GM19328 (cell line): ENCODE results near the gene ADARB1.

Experiments used
- ATAC-seq: cut with Tn5 transposase; IDR thresholded peaks from one replicate; pipeline ENCODE4 v1.9.1; 2021; ENCODE audit warnings: mild to moderate bottlenecking, moderate library complexity; ENCODE audit not compliant: unreplicated experiment

The ADARB1 gene

DNA sequence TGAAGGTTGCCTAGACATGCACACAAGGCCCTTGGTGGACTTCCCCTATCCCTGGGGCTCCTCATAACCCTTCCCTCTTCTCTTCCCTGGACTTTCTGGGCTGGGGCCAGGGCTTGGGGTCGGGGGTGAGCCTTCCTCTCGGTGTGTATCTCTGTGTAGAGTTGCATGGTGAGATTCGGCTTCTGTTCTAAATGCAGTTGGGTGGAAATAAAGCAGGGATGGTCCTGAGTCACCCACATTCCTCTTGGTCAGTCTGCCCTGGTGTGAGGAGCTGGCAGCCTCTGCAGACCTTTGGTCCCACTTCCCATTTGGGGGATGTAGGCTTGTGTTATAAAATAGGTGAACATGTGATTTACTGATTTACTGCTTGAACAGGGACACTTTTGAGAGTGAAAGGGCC lies 38.0 kb downstream of the ADARB1 start:
- ATAC-seq = no peak

DNA sequence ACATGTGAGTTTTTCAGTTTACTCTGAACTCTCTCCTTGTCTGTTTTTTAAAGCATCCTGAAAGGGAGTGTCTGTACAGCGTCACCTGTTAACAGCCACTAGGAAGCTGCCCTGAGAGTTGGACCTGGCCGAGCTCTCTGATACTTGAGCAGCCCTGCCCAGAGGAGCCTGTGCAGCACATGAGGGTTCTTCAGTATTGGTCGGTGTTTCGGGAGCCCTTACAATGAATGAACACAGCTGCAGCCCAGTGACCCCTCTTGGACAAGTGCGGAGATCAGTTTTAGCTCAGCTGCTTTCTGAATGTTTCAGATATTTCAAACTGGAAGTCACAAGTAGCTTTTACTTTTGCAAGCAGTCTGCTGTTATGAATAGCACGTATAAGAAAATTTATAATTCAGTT lies 39.2 kb downstream of the ADARB1 start:
- ATAC-seq = no peak

DNA sequence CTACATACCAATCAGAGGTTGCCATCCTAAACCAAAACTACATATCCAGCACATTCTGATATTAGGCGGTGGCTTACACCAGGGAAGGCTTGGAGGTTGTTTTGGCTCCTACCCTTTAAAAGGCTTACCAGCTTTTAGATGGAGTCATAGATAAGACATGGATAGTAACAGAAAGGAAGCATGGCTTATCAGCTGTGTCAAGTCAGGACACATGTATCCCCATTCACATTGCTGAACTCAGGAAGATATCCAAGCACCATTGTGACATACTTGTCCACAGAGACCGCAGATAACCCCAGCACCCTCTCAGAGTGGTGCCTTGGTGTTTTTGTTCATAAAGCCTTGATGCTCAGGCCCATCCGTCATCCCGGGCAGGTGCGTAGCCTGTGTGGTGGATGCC lies 39.7 kb downstream of the ADARB1 start:
- no peak for ATAC-seq

DNA sequence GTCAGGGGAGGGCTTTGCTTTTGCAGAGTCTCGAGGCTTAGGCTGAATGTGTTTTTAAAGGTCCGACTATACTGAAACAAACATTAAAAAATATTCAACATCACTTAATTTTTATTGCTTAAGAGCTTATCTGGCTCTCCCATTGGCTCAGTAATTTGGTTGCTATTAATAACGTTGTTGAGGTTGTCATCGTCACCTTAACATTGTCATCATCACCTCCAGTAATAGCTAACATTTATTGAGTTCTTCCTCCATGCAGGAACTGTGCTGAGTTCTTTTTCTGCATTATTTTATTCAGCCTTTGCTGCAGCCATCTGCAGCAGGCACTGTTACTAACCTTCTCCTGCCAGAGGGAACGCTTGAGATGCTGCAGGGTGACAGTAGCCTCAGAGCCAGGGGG lies 40.1 kb downstream of the ADARB1 start:
- no peak for ATAC-seq

DNA sequence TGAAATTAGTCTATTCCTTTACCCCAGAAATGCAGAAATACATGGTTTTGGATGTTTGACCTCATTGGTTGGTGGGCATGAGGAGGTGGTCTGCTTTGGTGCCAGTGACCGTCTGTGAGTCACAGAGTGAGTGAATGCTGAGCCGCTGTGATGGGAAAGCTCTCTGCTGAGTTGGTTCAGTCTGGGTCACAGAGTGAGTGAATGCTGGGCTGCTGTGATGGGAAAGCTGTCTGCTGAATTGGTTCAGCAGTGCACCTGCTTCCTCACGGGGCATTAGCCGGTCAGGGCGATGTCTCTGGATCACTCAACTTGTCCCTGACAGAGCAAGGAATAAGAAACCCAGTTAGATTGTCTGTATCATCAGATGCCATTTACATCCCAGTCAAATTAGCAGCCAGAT lies 40.8 kb downstream of the ADARB1 start:
- ATAC-seq = no peak

DNA sequence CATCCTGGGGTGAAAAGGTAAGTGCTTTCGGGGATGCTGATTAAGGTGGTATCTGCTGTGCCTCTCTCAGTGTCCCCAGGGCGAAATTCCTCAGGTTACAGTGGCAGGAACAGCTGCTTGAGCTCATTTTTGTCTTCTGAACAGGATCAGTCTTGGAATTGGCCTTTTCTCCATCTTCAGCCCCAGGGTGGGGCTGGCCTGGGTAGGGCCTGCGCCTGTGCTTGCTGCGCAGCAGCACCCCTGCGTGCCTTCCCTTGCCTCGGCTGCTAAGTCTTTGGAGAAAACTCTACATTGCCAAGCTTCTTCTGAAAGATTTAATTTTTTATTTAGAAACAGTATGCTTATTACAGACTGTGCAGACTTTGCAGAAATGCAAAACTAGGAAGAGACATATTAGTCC lies 41.7 kb downstream of the ADARB1 start:
- ATAC-seq = no peak

DNA sequence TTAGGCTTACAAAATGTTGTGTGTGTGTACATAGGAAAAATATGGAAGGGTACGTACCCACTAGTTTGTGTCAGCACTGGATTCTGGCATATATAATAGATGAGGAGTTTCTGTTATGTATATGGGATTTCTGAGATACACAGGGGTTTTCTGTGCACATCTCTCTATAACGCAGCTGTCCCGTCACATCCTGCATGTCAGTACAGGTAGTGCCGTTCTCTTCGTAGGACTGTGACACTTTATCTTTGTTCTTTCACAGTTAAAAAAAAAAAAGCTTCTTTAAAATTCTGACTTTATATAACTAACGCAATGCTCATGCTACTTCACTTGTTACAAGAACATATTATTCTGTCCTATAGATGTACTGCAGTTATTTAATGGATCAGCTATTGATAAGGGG lies 42.9 kb downstream of the ADARB1 start:
- no peak for ATAC-seq

DNA sequence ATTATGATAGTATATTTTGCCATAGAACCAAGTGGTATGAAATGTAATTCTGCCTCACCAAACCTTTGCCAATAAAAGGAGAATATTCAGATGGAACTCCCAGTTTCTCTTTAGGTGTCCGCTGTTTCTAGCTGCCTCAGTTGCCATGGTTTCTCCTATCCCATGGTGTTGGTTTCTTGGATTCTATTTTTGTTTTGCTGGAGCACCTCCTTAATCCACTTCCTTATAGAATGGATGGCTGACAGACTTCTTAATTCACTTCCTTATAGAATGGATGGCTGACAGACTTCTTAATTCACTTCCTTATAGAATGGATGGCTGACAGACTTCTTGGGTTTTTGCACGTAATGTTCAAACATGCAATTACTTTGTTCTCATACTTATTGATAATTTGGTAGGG lies 43.7 kb downstream of the ADARB1 start:
- ATAC-seq = no peak

DNA sequence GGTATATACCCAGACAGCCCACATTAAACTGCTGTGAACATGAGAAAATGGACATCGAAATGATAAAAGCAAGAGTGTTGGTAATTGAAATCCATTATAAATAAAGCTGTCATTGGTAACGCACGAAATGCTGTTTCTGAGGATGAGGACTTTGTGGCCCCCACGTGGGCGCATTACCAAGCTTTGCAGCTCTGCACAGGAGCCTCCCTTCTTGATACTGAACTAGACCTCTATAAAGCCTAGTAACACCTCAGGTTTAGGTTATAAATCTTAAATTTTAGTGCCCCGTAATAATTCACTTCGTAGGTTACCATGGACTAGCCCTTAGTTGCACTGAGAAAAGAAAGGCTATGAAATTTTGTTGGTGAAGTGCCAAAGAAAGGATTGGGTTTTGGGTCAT lies 45.4 kb downstream of the ADARB1 start:
- ATAC-seq = no peak

DNA sequence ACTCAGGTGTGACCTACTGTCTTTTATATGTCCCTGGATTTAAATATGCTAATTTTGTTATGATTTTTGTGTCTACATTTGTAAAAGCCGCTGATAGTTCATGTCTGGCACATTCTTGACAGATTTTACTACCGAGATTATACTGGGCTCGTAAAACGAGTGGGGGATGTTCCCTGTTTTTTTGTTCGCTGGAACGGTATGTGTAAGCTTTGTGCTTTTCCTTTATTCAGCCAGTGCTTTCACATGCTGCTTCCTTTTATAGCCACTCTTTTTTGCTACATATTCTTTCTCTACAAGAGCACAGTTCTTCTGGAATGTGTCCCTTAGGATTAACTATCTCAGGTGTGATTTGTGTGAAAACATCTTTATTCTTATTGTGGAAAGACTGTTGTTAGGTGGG lies 46.6 kb downstream of the ADARB1 start:
- no peak for ATAC-seq

DNA sequence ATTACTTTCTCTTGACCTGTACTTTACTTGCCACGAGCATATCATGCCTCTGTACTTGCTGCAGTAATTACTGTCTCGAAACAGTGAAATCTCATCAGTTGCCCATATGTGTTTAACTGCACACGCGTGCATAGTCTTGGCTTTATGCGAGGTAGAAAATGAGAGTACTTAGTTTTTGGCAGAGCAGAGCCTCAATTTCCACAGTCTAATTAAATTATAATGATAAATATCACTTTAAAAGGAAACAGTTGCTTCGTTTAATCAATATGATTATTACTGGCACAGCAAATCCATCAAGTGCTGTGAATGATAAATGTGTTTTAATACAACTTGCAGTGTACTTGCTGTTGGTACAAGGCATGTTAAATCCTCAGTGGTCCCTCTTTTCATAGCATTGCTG lies 47.6 kb downstream of the ADARB1 start:
- no peak for ATAC-seq

DNA sequence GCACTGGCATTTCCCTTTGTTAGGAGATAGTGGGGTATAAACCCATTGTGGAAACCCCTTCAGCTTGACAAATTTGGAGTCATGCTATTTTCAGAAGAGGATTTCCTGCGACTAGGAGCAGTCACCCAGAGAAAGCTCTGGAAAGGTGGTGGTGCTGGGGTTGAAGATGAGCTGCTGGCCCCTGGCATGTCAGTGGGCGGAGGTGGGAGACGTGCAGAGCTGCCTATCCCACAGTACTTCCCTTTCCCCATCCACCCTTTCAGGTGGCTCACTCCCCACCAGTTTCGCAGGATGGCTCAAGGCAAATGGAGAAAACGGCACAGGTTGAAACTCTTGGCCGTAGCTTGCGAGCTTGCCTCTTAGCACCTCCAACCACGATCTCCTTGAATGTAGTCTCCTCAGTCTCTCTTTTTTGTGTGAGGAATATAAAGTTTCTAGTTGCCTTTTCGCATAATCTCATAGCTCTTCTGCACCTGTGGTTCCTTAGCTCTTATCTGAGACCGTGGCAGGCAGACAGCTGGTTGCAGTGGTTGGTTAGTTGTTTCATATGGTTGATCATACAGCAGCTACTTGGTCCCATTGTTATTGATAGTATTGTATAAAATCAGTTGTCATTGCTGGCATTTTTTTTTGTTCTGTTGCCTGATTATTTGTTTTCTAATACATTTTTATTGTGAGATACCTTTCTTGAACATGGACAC lies 48.2 kb downstream of the ADARB1 start:
- no peak for ATAC-seq

DNA sequence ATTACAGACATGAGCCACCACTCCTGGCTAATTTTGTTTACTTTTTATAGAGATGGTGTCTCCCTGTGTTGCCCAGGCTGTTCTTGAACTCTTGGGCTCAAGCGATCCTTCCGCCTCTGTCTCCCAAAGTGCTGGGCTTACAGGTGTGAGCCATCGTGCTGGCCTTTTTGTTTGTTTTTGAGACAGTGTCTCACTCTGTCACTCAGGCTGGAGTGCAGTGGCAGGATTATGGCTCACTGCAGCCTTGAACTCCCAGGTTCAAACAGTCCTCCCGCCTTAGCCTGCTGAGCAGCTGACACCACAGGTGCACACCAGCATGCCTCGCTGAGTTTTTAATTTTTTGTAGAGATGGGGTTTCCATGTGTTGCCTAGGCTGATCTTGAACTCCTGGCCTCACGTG lies 49.1 kb downstream of the ADARB1 start:
- ATAC-seq = no peak

DNA sequence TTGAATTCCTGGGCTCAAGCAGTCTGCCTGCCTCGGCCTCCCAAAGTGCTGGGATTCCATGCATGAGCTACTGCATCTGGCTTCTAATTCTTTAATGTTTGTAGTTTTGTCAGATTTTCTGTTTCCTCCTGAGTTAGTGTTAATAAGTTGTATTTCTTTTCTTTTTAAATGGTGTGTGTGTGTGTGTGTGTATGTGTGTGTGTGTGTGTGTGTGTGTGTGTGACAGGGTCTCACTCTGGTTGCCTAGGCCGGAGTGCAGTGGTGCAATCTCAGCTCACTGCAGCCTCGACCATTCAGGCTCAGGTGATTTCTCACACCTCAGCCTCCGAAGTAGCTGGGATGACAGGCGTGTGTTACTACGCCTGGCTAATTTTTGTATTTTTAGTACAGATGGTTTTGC lies 50.2 kb downstream of the ADARB1 start:
- ATAC-seq = no peak

DNA sequence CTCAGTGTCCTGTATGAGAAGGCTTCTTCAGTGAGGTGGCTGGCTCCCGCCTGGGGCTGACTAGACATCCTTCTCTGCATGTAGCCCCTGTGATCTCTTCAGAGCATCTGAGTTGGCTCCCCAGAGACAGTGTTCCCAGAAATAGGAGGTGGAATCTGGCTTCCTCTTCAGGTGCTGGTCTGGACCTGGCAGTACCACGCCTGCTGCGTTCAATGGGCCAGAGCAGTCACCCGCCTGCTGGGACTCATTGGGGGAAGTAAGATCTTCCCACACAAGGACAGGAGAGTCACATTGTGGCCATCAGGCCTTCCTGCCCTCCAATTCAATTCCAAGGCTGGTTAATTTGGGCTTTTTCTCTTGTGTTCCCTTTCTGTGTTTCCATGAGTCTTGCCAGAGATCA lies 51.0 kb downstream of the ADARB1 start:
- no peak for ATAC-seq

DNA sequence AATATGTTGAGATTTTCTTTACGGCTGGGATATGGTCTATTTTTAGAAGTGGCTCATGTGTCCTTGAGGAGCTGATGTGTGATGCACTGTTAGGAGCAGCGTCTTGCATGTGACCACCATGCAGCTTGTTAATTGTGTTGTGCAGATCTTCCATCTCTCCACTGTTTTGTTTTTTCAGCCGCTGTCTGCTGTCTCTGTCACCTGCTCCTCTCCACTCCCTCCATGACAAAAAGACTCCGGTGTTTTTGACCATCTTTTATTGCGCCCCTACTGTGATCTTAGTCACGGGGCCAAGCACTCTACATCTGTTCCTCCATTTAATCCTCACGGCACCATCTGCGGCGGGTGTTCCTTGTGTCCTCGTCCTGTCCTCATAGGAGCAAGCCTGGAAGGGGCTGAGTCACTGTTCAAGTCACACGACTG lies 51.8 kb downstream of the ADARB1 start:
- no peak for ATAC-seq

DNA sequence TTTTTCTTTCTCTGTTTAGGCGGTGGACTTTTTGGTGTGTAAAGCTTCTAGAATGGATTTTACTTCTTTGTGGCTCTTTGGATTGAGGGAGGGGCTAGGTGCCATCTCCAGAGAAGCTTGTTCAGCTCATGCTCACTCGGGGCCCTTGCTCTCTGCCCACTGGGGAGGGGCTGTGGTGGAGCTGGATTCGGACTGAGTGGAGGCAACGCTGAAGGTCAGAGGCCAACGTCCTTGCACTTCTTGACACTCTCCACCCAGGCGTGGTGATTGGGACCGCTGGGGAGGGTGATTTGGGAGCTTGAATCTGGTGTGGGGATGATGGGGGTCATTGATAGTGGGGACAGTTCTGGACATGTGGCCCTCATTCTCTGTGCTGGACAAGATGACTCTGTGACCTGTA lies 52.6 kb downstream of the ADARB1 start:
- ATAC-seq = no peak

DNA sequence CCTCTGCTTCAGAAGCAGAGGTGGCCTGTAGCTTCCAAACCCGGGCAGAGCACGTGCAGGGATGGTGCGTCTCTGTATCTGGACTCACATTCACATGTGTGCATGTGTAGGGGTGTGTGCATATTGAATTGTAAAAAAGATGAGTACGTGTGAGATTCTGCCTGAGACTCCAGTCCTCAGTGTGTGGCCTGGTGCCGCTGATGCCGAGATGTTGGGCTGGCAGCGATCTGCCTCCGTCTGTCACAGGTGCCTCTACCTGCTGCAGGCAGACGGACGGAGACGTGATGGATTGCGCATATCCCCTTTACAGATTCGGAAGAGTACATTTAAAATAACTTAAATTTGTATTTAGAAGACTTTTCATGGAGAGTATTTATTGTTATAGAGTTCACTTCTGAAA lies 53.6 kb downstream of the ADARB1 start:
- no peak for ATAC-seq

DNA sequence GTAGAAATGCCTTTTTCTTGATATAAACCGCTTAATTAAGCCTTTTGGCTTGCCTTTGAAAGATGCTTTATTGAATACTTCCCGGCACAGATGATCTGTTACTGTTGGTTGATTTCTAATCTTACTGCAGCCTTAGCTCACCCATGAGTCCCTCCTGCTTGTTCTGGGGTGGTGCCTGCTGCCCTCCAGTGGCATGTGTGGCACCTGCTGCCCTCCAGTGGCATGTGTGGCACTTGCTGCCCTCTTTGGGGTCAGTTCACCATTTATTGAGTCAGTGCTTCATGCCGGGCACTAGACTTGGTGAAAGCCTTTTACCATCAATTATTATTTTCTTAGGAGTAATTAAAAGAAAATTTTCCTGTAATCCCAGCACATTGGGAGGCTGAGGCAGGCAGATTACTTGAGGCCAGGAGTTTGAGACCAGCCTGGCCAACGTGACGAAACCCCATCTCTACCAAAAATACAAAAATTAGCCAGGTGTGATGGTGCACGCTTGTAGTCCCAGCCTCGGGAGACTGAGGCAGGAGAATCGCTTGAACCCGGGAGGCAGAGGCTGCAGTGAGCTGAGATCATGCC lies 54.3 kb downstream of the ADARB1 start:
- ATAC-seq = no peak

DNA sequence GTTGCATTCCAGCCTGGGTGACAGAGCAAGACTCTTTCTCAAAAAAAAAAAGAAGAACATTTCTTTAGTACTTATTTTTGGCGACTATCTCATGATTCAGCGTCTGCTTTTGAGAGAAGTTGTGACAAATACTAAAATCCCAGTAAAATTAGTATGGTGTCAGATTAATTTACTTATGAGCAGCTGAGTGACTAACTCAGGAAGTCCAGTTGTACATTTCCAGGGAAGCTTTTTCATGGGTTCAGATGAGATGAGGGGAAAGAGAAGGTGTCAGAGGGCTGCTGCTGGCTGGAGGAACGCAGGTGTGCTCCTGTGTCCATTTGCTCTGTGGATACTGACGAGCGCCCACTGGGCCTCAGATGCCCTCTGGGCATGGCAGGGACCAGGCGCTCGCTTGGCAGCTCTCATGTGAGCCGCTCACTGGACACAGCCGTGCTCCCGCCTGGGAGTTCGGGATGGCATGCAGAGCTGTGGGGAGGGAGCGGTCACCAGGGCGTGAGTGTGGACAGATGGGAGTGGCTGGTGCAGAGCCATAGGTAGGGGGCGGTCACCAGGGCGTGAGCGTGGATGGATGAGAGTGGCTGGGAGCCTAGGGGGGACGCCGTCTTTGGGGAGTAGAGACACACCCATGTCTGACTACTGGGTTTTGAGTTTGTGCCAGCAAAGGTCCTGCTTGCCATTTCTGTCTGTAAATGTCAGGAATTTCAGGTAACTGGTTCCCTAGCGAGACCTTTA lies 55.0 kb downstream of the ADARB1 start:
- no peak for ATAC-seq

DNA sequence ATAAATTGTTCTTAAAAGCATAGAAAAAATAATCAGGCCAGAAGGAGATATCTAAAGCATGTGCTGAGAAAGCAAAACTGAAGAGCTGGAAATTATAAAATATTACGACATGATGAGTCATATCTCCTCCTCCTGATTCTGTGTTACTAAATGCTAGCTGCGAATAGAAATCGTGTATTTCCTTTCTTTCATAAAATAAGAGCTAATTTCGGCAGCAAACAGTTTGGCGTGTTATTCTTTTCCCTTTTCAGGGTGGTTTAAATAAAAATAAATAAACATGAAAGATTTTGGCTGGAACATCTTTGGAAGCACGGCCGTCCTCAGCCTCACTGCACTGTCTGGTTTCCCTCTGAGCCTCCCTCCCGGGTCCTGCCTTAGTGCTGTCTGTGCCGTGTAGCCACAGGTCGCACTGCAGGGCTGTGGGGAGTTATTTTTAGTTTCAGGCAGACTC lies 56.0 kb downstream of the ADARB1 start:
- no peak for ATAC-seq

DNA sequence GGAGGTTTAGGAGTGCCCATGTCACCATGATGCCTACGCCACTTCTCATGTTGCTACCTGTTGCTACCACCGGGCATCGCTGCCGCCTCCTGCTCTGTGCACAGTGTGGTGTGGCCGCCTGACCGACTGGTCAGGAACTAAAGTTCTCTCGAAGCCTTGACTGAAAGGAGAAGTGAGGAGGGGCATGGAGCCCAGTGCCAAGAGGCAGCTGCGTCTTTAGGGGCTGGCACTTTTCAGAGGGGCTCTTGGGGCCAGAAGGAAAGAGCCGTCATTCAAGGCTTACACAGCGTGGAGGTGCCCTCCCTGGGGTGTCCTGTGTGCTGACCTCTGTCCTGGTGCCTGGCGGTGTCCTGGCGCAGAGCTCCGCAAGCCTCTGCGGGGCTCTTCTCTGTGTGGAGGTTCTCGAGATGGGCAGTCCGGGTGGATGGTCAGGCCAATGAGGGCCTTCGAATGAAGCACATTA lies 57.2 kb downstream of the ADARB1 start:
- no peak for ATAC-seq
